ENCODE data around the gene MYADM. TPM values are rescaled to one million over a fixed set of nuclear protein-coding genes. Genes with fewer than 3 reads are reported as not detected.
"Not testable (repeated sequence)": the region's sequence is repeated elsewhere in the genome, so short reads cannot be mapped to it uniquely, and the experiment has no call there.

The MYADM gene
- total and polyA plus RNA-seq, 4 donors: 2.6 to 28.0 (median 6.6) TPM

- TF ChIP-seq MAX (IDR thresholded peaks at IDR 0.05) (peak; percentile 48), CTCF (IDR thresholded peaks at IDR 0.05; ENCODE audit: low read depth, low read length, missing input control) (peak; percentile 46), YY1 (IDR thresholded peaks at IDR 0.05) (peak; percentile 19), HNF4A (conservative IDR thresholded peaks at IDR 0.05) (peak; percentile 14 to 53), TAF1 (conservative IDR thresholded peaks at IDR 0.05) (no peak), REST (IDR thresholded peaks at IDR 0.05) (no peak), HNF4G (IDR thresholded peaks at IDR 0.05) (no peak), SP1 (IDR thresholded peaks at IDR 0.05) (peak; percentile 73), NR2F2 (IDR thresholded peaks at IDR 0.05) (peak; percentile 49), JUND (IDR thresholded peaks at IDR 0.05) (no peak), RXRA (IDR thresholded peaks at IDR 0.05) (peak; percentile 78 to 80), EGR1 (IDR thresholded peaks at IDR 0.05; ENCODE audit: low read depth in 2 of 2) (peak; percentile 87 to 96), ZBTB33 (IDR thresholded peaks at IDR 0.05) (no peak), FOXA1 (IDR thresholded peaks at IDR 0.05) (peak; percentile 24), GABPA (IDR thresholded peaks at IDR 0.05 in 1 of 2, conservative IDR thresholded peaks at IDR 0.05 in 1 of 2) (peak; percentile 34 to 64), FOXA2 (IDR thresholded peaks at IDR 0.05) (no peak), RAD21 (IDR thresholded peaks at IDR 0.05) (no peak), ATF3 (IDR thresholded peaks at IDR 0.05) (no peak)
- Histone ChIP-seq H3K9ac (ENCODE audit: low read depth in 1 of 2, low read length in 2 of 2) (peak overlapping the region in 1 of 2 donors; percentile 50), H3K4me3 (ENCODE audit: low read depth in 1 of 3, low read length in 3 of 3) (peak overlapping the region; percentile 44 to 71 (median 47)), H3K27me3 (ENCODE audit: control insufficient read depth in 4 of 4, insufficient read depth in 4 of 4, low read length in 3 of 4) (no peaks in the 10 kb centered on the region), H3K36me3 (ENCODE audit: control insufficient read depth in 4 of 4, insufficient read depth in 3 of 4, low read depth in 1 of 4, low read length in 3 of 4) (peaks cover 2 to 9% (median 4%) of the 10 kb centered on the region in 4 donors), H3K4me1 (ENCODE audit: control insufficient read depth in 4 of 4, insufficient read depth in 4 of 4, low read length in 3 of 4) (peaks cover 3 to 21% (median 12%) of the 10 kb centered on the region in 4 donors), H3K27ac (ENCODE audit: low read depth in 1 of 2, low read length in 2 of 2) (peak overlapping the region; percentile 72 to 80), H3K9me3 (ENCODE audit: control insufficient read depth in 4 of 4, low read length in 3 of 4) (no peaks in the 10 kb centered on the region)
- peak; percentile 83 for DNase-seq (ENCODE audit: low spot score)
- under 1% methylated on average over 75 of the region's 75 CpGs for WGBS
Measured at GRCh38 chr19:53868892-53869804, 1.5 kb downstream of the MYADM start.

GRCh38 chr19:53869805-53870484 is 2.3 kb downstream of the MYADM start:
- not testable (repeated sequence) for H3K27me3 ChIP-seq (ENCODE audit: control insufficient read depth in 4 of 4, insufficient read depth in 4 of 4, low read length in 3 of 4); H3K9me3 ChIP-seq (ENCODE audit: control insufficient read depth in 4 of 4, low read length in 3 of 4); H3K9ac ChIP-seq (ENCODE audit: low read depth in 1 of 2, low read length in 2 of 2); DNase-seq (ENCODE audit: low spot score)
- WGBS: 4% methylated on average over 24 of the region's 24 CpGs
- H3K4me1 ChIP-seq (ENCODE audit: control insufficient read depth in 4 of 4, insufficient read depth in 4 of 4, low read length in 3 of 4): peaks cover 0 to 18% (median 8%) of the 10 kb centered on the region in 4 donors
- H3K4me3 ChIP-seq (ENCODE audit: low read depth in 1 of 3, low read length in 3 of 3): peak overlapping the region; percentile 44 to 71 (median 45)
- H3K36me3 ChIP-seq (ENCODE audit: control insufficient read depth in 4 of 4, insufficient read depth in 3 of 4, low read depth in 1 of 4, low read length in 3 of 4): peaks cover 3 to 15% (median 9%) of the 10 kb centered on the region in 4 donors
- peak overlapping the region; percentile 72 to 80 for H3K27ac ChIP-seq (ENCODE audit: low read depth in 1 of 2, low read length in 2 of 2)
